WTC11 (cell line): ENCODE measurements around the gene GCC2. TPM values are rescaled to one million over a fixed set of nuclear protein-coding genes. Genes with fewer than 3 reads are reported as not detected.

Source experiments
- ATAC-seq: fragments of 200-7000 bp; cut with Tn5 transposase; 2 replicates; pipeline ENCODE4 v1.10.0; 2021; ENCODE audit warnings: mild to moderate bottlenecking, moderate library complexity
- CTCF ChIA-PET: fragments of 300-600 bp; sonication (Branson Sonifier 250); formaldehyde crosslinking; loops from one replicate; lab custom pipeline; 2021; ENCODE audit warnings: antibody characterized with exemption; lab: Charles Lee
- POLR2A ChIA-PET: fragments of 350-600 bp; sonication (Branson Sonifier 250); formaldehyde crosslinking; loops from one replicate; lab custom pipeline; 2021; ENCODE audit warnings: antibody characterized with exemption; lab: Charles Lee
- DNase-seq: peaks from one replicate; pipeline ENCODE4 v3.0.0; 2021; ENCODE audit warnings: low spot score
- H3K27ac Mint-ChIP-seq: 2 replicates; pipeline ENCODE4 v1.8.0; 2021; ENCODE audit warnings: mixed read lengths
- H3K27me3 Mint-ChIP-seq: 2 replicates; pipeline ENCODE4 v1.8.0; 2021; ENCODE audit warnings: low read depth, mild to moderate bottlenecking, moderate library complexity, mixed read lengths
- H3K36me3 Mint-ChIP-seq: 2 replicates; pipeline ENCODE4 v1.8.0; 2021; ENCODE audit warnings: mixed read lengths
- H3K4me1 Mint-ChIP-seq: 2 replicates; pipeline ENCODE4 v1.8.0; 2022; ENCODE audit warnings: mixed read lengths
- H3K4me3 Mint-ChIP-seq: 2 replicates; pipeline ENCODE4 v1.8.0; 2021; ENCODE audit warnings: mild to moderate bottlenecking, moderate library complexity, mixed read lengths
- H3K9me3 Mint-ChIP-seq: 2 replicates; pipeline ENCODE4 v1.8.0; 2021; ENCODE audit warnings: mixed read lengths
- ATF2 ChIP-seq: sonication (generic); formaldehyde crosslinking; IDR thresholded peaks from 2 replicates; pipeline ENCODE4 v1.8.1; 2022; ENCODE audit warnings: low read depth, missing genetic modification reagents, borderline replicate concordance
- ATF3 ChIP-seq: sonication (generic); formaldehyde crosslinking; conservative IDR thresholded peaks from 2 replicates; pipeline ENCODE4 v1.8.1; 2022; ENCODE audit warnings: mild to moderate bottlenecking, missing genetic modification reagents
- ATF6 ChIP-seq: sonication (generic); formaldehyde crosslinking; IDR thresholded peaks from 2 replicates; pipeline ENCODE4 v1.8.1; 2023; ENCODE audit warnings: mild to moderate bottlenecking, missing genetic modification reagents
- CBFB ChIP-seq: sonication (generic); formaldehyde crosslinking; IDR thresholded peaks from 2 replicates; pipeline ENCODE4 v1.8.1; 2022; ENCODE audit warnings: mild to moderate bottlenecking, low read depth, missing genetic modification reagents
- E2F5 ChIP-seq: sonication (generic); formaldehyde crosslinking; IDR thresholded peaks from 2 replicates; pipeline ENCODE4 v1.8.1; 2022; ENCODE audit warnings: mild to moderate bottlenecking, moderate library complexity, missing genetic modification reagents
- ELF4 ChIP-seq: sonication (generic); formaldehyde crosslinking; IDR thresholded peaks from 2 replicates; pipeline ENCODE4 v1.8.1; 2022; ENCODE audit warnings: low read depth, mild to moderate bottlenecking, moderate library complexity, missing genetic modification reagents
- ESRRA ChIP-seq: sonication (generic); formaldehyde crosslinking; IDR thresholded peaks from 2 replicates; pipeline ENCODE4 v1.8.1; 2022; ENCODE audit warnings: mild to moderate bottlenecking, missing genetic modification reagents, borderline replicate concordance
- IRF2 ChIP-seq: sonication (generic); formaldehyde crosslinking; IDR thresholded peaks from 2 replicates; pipeline ENCODE4 v1.8.0; 2022; ENCODE audit warnings: low read depth, missing genetic modification reagents, borderline replicate concordance
- NFE2L1 ChIP-seq: sonication (generic); formaldehyde crosslinking; IDR thresholded peaks from 2 replicates; pipeline ENCODE4 v1.8.1; 2023; ENCODE audit warnings: missing genetic modification reagents
- NR3C1 ChIP-seq: sonication (generic); formaldehyde crosslinking; conservative IDR thresholded peaks from 2 replicates; pipeline ENCODE4 v1.8.1; 2023; ENCODE audit warnings: low read depth, mild to moderate bottlenecking, missing genetic modification reagents
- OVOL2 ChIP-seq: fragments of 250-450 bp; sonication (Bioruptor Pico); IDR thresholded peaks from 2 replicates; pipeline ENCODE4 v1.9.0; 2021; ENCODE audit warnings: mild to moderate bottlenecking, borderline replicate concordance
- PRDM15 ChIP-seq: sonication (generic); formaldehyde crosslinking; IDR thresholded peaks from 2 replicates; pipeline ENCODE4 v1.8.0; 2022; ENCODE audit warnings: missing genetic modification reagents
- PREB ChIP-seq: sonication (generic); formaldehyde crosslinking; IDR thresholded peaks from 2 replicates; pipeline ENCODE4 v1.8.1; 2022; ENCODE audit warnings: mild to moderate bottlenecking, missing genetic modification reagents, moderate library complexity, borderline replicate concordance
- TEAD1 ChIP-seq: sonication (generic); formaldehyde crosslinking; IDR thresholded peaks from 2 replicates; pipeline ENCODE4 v1.8.0; 2022; ENCODE audit warnings: mild to moderate bottlenecking, missing genetic modification reagents
- USF2 ChIP-seq: sonication (generic); formaldehyde crosslinking; IDR thresholded peaks from 2 replicates; pipeline ENCODE4 v1.8.1; 2023; ENCODE audit warnings: mild to moderate bottlenecking, missing genetic modification reagents, moderate library complexity
- ZNF232 ChIP-seq: sonication (generic); formaldehyde crosslinking; IDR thresholded peaks from 2 replicates; pipeline ENCODE4 v1.8.0; 2022; ENCODE audit warnings: mild to moderate bottlenecking, missing genetic modification reagents
- ZNF263 ChIP-seq: sonication (generic); formaldehyde crosslinking; IDR thresholded peaks from 2 replicates; pipeline ENCODE4 v1.8.1; 2022; ENCODE audit warnings: low read depth, mild to moderate bottlenecking, moderate library complexity, missing genetic modification reagents
- ZNF416 ChIP-seq: fragments of 250-450 bp; sonication (Bioruptor Pico); IDR thresholded peaks from 2 replicates; pipeline ENCODE4 v1.9.0; 2021; ENCODE audit warnings: mild to moderate bottlenecking, inconsistent platforms
- ZNF423 ChIP-seq: fragments of 250-450 bp; sonication (Bioruptor Pico); IDR thresholded peaks from 2 replicates; pipeline ENCODE4 v2.1.2; 2022; ENCODE audit warnings: mild to moderate bottlenecking, moderate library complexity
- total RNA-seq: library from RNA; stranded (reverse); gene quantifications from 3 replicates; pipeline ENCODE4 v1.2.3, GENCODE V29; 2021

GCC2 gene
- total RNA-seq, 1 experiment from 2014 or later: 66.5 TPM

GRCh38 chr2:108401800-108402199 lies 47.2 kb upstream of the GCC2 start:
- POLR2A ChIA-PET: no interaction called here
- DNase-seq: no peak
- peaks cover 3% of the 10 kb centered on the region for H3K27me3 Mint-ChIP-seq
- peaks cover 37% of the 10 kb centered on the region for H3K4me1 Mint-ChIP-seq
- H3K9me3 Mint-ChIP-seq: peaks cover 82% of the 10 kb centered on the region
- H3K36me3 Mint-ChIP-seq: peaks cover 74% of the 10 kb centered on the region
- H3K4me3 Mint-ChIP-seq: no peak overlapping the region
- CTCF ChIA-PET: no interaction called here
- H3K27ac Mint-ChIP-seq: no peak overlapping the region
- TF ChIP-seq PRDM15: no peak
- TF ChIP-seq CBFB (CRISPR knock-in tag): no peak
- no peak for TF ChIP-seq ZNF423 (CRISPR knock-in tag)
- no peak for TF ChIP-seq IRF2 (CRISPR knock-in tag)
- no peak for TF ChIP-seq ZNF263 (CRISPR knock-in tag)
- TF ChIP-seq PREB (CRISPR knock-in tag): no peak
- no peak for TF ChIP-seq ATF6 (CRISPR knock-in tag)
- no peak for TF ChIP-seq NFE2L1
- no peak for TF ChIP-seq E2F5
- no peak for TF ChIP-seq NR3C1 (CRISPR knock-in tag)
- no peak for TF ChIP-seq ESRRA (CRISPR knock-in tag)
- TF ChIP-seq ZNF416 (CRISPR knock-in tag): no peak
- no peak for TF ChIP-seq ELF4 (CRISPR knock-in tag)
- TF ChIP-seq ATF2 (CRISPR knock-in tag): no peak
- TF ChIP-seq ZNF232 (CRISPR knock-in tag): no peak
- no peak for TF ChIP-seq OVOL2
- TF ChIP-seq ATF3: no peak
- TF ChIP-seq USF2 (CRISPR knock-in tag): no peak
- TF ChIP-seq TEAD1 (CRISPR knock-in tag): no peak
- ATAC-seq: no peak
